Astrocyte (in vitro differentiated cells and primary cell): Measurements from ENCODE around the gene ANKRD33B. TPM values are rescaled to one million over a fixed set of nuclear protein-coding genes. Genes with fewer than 3 reads are reported as not detected.

Experiments used
- DNase-seq: peaks from one replicate; pipeline ENCODE4 v3.0.0-alpha.2; 2010; ENCODE audit warnings: low read depth
- FAIRE-seq: peaks from 2 replicates; lab custom pipeline; 2011; peaks lifted over from hg19 to GRCh38; lab: Jason Lieb, UNC
- H2AFZ ChIP-seq: 2 replicates; pipeline ENCODE4 v1.6.0; 2012; ENCODE audit warnings: low read depth, low read length, inconsistent platforms
- H3K27ac ChIP-seq: 2 replicates; pipeline ENCODE4 v1.5.1; 2011; ENCODE audit warnings: low read depth, low read length, inconsistent platforms
- H3K27me3 ChIP-seq: 2 replicates; pipeline ENCODE4 v1.6.0; 2011; ENCODE audit warnings: low read length, inconsistent platforms; ENCODE audit not compliant: insufficient read depth
- H3K36me3 ChIP-seq: 2 replicates; pipeline ENCODE4 v1.5.1; 2011; ENCODE audit warnings: low read length, inconsistent platforms; ENCODE audit not compliant: insufficient read depth
- H3K4me1 ChIP-seq: 2 replicates; pipeline ENCODE4 v1.5.1; 2011; ENCODE audit warnings: low read length, inconsistent platforms; ENCODE audit not compliant: insufficient read depth
- H3K4me2 ChIP-seq: 2 replicates; pipeline ENCODE4 v1.6.0; 2012; ENCODE audit warnings: low read length, inconsistent platforms
- H3K4me3 ChIP-seq: 2 replicates; pipeline ENCODE4 v1.5.1; 2011; ENCODE audit warnings: low read depth, mild to moderate bottlenecking, low read length, inconsistent platforms; ENCODE audit not compliant: insufficient read depth
- H3K79me2 ChIP-seq: 2 replicates; pipeline ENCODE4 v1.6.0; 2012; ENCODE audit warnings: mild to moderate bottlenecking, low read length, inconsistent platforms; ENCODE audit not compliant: insufficient read depth
- H3K9ac ChIP-seq: 2 replicates; pipeline ENCODE4 v1.6.0; 2012; ENCODE audit warnings: mild to moderate bottlenecking, low read length, inconsistent platforms
- H3K9me3 ChIP-seq: 2 replicates; pipeline ENCODE4 v1.5.1; 2012; ENCODE audit warnings: low read depth, mild to moderate bottlenecking, low read length, inconsistent platforms; ENCODE audit not compliant: insufficient read depth
- H4K20me1 ChIP-seq: 2 replicates; pipeline ENCODE4 v1.6.0; 2012; ENCODE audit warnings: low read length, inconsistent platforms; ENCODE audit not compliant: insufficient read depth
- H3K27ac Mint-ChIP-seq: one replicate; pipeline ENCODE4 v1.8.0; 2021; ENCODE audit warnings: mild to moderate bottlenecking, mixed read lengths; ENCODE audit not compliant: unreplicated experiment
- H3K27me3 Mint-ChIP-seq: one replicate; pipeline ENCODE4 v1.8.0; 2021; ENCODE audit warnings: low read depth, mixed read lengths; ENCODE audit not compliant: unreplicated experiment
- H3K36me3 Mint-ChIP-seq: one replicate; pipeline ENCODE4 v1.8.0; 2021; ENCODE audit warnings: low read depth, mixed read lengths; ENCODE audit not compliant: unreplicated experiment
- H3K4me1 Mint-ChIP-seq: one replicate; pipeline ENCODE4 v1.8.0; 2021; ENCODE audit warnings: low read depth, mixed read lengths; ENCODE audit not compliant: unreplicated experiment
- H3K4me3 Mint-ChIP-seq: one replicate; pipeline ENCODE4 v1.8.0; 2021; ENCODE audit warnings: mild to moderate bottlenecking, moderate library complexity, mixed read lengths; ENCODE audit not compliant: unreplicated experiment
- H3K9me3 Mint-ChIP-seq: one replicate; pipeline ENCODE4 v1.8.0; 2021; ENCODE audit warnings: mild to moderate bottlenecking, mixed read lengths; ENCODE audit not compliant: unreplicated experiment
- EZH2 ChIP-seq: IDR thresholded peaks from 2 replicates; pipeline ENCODE4 v1.6.1; 2012; ENCODE audit warnings: mild to moderate bottlenecking, low read length, inconsistent platforms; ENCODE audit not compliant: insufficient read depth
- total RNA-seq: library from RNA; stranded (reverse); gene quantifications from 2 replicates; pipeline ENCODE4 v1.2.1, GENCODE V29; 2021
- TF ChIP-seq, protein P1 (sequence below): IDR thresholded peaks from 2 replicates; pipeline ENCODE4 v1.5.1; 2011; ENCODE audit warnings: low read depth, mild to moderate bottlenecking, inconsistent platforms, low read length, moderate library complexity; ENCODE audit not compliant: insufficient read depth

ANKRD33B gene
- total RNA-seq, 1 donor from 2014 or later, result 22.7 TPM

- Histone ChIP-seq H2AFZ (peak overlapping the region; percentile 33), H3K79me2 (no peaks in the 10 kb centered on the region), H3K4me3 (no peak overlapping the region), H3K27me3 (no peaks in the 10 kb centered on the region), H3K9me3 (peaks cover 3% of the 10 kb centered on the region), H4K20me1 (no peaks in the 10 kb centered on the region), H3K4me2 (peak overlapping the region; percentile 50), H3K9ac (peak overlapping the region; percentile 45), H3K27ac (peak overlapping the region; percentile 80), H3K36me3 (no peaks in the 10 kb centered on the region), H3K4me1 (peaks cover 34% of the 10 kb centered on the region)
- peak; percentile 5 for FAIRE-seq
- Mint-ChIP-seq H3K9me3 (peaks cover 6% of the 10 kb centered on the region), H3K27ac (peak overlapping the region; percentile 68), H3K4me1 (peaks cover 38% of the 10 kb centered on the region), H3K4me3 (no peak overlapping the region), H3K36me3 (peaks cover 1% of the 10 kb centered on the region), H3K27me3 (no peaks in the 10 kb centered on the region)
- no peak for TF ChIP-seq EZH2
- TF ChIP-seq, protein P1, sequence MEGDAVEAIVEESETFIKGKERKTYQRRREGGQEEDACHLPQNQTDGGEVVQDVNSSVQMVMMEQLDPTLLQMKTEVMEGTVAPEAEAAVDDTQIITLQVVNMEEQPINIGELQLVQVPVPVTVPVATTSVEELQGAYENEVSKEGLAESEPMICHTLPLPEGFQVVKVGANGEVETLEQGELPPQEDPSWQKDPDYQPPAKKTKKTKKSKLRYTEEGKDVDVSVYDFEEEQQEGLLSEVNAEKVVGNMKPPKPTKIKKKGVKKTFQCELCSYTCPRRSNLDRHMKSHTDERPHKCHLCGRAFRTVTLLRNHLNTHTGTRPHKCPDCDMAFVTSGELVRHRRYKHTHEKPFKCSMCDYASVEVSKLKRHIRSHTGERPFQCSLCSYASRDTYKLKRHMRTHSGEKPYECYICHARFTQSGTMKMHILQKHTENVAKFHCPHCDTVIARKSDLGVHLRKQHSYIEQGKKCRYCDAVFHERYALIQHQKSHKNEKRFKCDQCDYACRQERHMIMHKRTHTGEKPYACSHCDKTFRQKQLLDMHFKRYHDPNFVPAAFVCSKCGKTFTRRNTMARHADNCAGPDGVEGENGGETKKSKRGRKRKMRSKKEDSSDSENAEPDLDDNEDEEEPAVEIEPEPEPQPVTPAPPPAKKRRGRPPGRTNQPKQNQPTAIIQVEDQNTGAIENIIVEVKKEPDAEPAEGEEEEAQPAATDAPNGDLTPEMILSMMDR, result no peak
- DNase-seq, result peak; percentile 97
Observed at GRCh38 chr5:10524376-10525123, 39.3 kb upstream of the ANKRD33B start.

- peak overlapping the region; percentile 45 for H3K9ac ChIP-seq
- Mint-ChIP-seq H3K27ac (peak overlapping the region; percentile 68), H3K27me3 (no peaks in the 10 kb centered on the region), H3K4me1 (peaks cover 38% of the 10 kb centered on the region), H3K36me3 (peaks cover 1% of the 10 kb centered on the region), H3K4me3 (no peak overlapping the region), H3K9me3 (peaks cover 6% of the 10 kb centered on the region)
- no peaks in the 10 kb centered on the region for H4K20me1 ChIP-seq
- no peaks in the 10 kb centered on the region for H3K36me3 ChIP-seq
- no peaks in the 10 kb centered on the region for H3K27me3 ChIP-seq
- H3K27ac ChIP-seq, result peak overlapping the region; percentile 80
- no peak overlapping the region for H2AFZ ChIP-seq
- FAIRE-seq, result no peak
- TF ChIP-seq, protein P1, result no peak
- no peak for TF ChIP-seq EZH2
- peaks cover 3% of the 10 kb centered on the region for H3K9me3 ChIP-seq
- H3K79me2 ChIP-seq, result no peaks in the 10 kb centered on the region
- peaks cover 34% of the 10 kb centered on the region for H3K4me1 ChIP-seq
- no peak for DNase-seq
- peak overlapping the region; percentile 50 for H3K4me2 ChIP-seq
- H3K4me3 ChIP-seq, result no peak overlapping the region
Observed at GRCh38 chr5:10525124-10525495, 38.8 kb upstream of the ANKRD33B start.
